AG04450 (cell line): ENCODE measurements around the gene DIAPH3. TPM values are rescaled to one million over a fixed set of nuclear protein-coding genes. Genes with fewer than 3 reads are reported as not detected.
A peak's percentile ranks its signal among the peaks of the same experiment; 100 is the strongest.

Experiments
- CTCF ChIA-PET: fragments of 300-600, 350-600 bp; formaldehyde crosslinking; extraction: SDS; loops from one replicate; lab custom pipeline; 2022; ENCODE audit warnings: antibody characterized with exemption, inconsistent platforms; lab: Charles Lee
- POLR2A ChIA-PET: fragments of 350-600 bp; formaldehyde crosslinking; extraction: SDS; loops from one replicate; lab custom pipeline; 2021; ENCODE audit warnings: antibody characterized with exemption, inconsistent platforms; lab: Yijun Ruan, JAX
- DNase-seq: peaks from one replicate; pipeline ENCODE4 v3.0.0-alpha.2; 2011; ENCODE audit warnings: low read depth, low spot score
- H3K27ac ChIP-seq: one replicate; pipeline ENCODE4 v1.5.1; 2012; ENCODE audit warnings: low read depth, low read length, control low read depth
- H3K27me3 ChIP-seq: one replicate; pipeline ENCODE4 v1.6.0; 2012; ENCODE audit warnings: low read length; ENCODE audit not compliant: control insufficient read depth, insufficient read depth
- H3K4me3 ChIP-seq: 2 replicates; pipeline ENCODE4 v1.5.1; 2011; ENCODE audit warnings: mild to moderate bottlenecking, low read depth, low read length, control low read depth
- H3K9me3 ChIP-seq: 2 replicates; pipeline ENCODE4 v1.5.1; 2012; ENCODE audit warnings: low read length; ENCODE audit not compliant: control insufficient read depth, insufficient read depth
- polyA plus RNA-seq: library from polyadenylated mRNA; depleted of rRNA; stranded (reverse); fragments of >200 nt; gene quantifications from 2 replicates; pipeline ENCODE4 v1.2.3, GENCODE V29; 2011
- TF ChIP-seq, protein P1 (sequence below): IDR thresholded peaks from 2 replicates; pipeline ENCODE4 v1.5.1; 2011; ENCODE audit warnings: low read depth, low read length, control low read depth, inconsistent platforms

Gene DIAPH3
- polyA plus RNA-seq, 1 experiment = 11.7 TPM

- Histone ChIP-seq H3K27me3 (no peaks in the 10 kb centered on the region), H3K27ac (peak overlapping the region; percentile 49), H3K4me3 (no peak overlapping the region), H3K9me3 (no peaks in the 10 kb centered on the region)
- ChIA-PET POLR2A (no interaction called here), CTCF (interaction anchor here (0.7 to 1.5 kb wide), 6 partner anchors 94 to 657 kb away, joined by 3 to 7 read pairs (median 3); no protein-coding TSS in a partner anchor)
- peak; percentile 47 for DNase-seq
- TF ChIP-seq, protein P1, sequence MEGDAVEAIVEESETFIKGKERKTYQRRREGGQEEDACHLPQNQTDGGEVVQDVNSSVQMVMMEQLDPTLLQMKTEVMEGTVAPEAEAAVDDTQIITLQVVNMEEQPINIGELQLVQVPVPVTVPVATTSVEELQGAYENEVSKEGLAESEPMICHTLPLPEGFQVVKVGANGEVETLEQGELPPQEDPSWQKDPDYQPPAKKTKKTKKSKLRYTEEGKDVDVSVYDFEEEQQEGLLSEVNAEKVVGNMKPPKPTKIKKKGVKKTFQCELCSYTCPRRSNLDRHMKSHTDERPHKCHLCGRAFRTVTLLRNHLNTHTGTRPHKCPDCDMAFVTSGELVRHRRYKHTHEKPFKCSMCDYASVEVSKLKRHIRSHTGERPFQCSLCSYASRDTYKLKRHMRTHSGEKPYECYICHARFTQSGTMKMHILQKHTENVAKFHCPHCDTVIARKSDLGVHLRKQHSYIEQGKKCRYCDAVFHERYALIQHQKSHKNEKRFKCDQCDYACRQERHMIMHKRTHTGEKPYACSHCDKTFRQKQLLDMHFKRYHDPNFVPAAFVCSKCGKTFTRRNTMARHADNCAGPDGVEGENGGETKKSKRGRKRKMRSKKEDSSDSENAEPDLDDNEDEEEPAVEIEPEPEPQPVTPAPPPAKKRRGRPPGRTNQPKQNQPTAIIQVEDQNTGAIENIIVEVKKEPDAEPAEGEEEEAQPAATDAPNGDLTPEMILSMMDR = no peak
Measured at GRCh38 chr13:59774491-59774971, 389.2 kb downstream of the DIAPH3 start.

DNA sequence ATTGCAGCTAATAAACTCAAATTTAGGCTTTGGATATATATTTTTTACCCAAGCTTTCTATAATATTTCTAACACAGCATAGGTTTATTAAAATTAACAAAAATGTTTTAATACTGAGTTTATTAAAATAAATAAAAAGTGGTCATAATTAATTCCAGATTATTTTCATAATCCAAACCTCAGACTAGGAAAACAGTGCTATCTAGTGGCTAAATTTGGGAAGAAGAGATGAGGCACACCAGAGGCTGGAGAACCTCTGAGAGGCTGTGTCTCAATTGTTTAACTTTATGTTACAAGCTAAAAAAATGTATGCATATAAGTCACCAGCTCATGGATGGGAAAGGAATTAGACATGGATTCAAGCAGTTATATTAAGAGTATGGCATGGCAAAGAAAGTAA lies 392.5 kb downstream of the DIAPH3 start:
- no peak for DNase-seq
- Histone ChIP-seq H3K27ac (no peak overlapping the region), H3K4me3 (no peak overlapping the region), H3K9me3 (no peaks in the 10 kb centered on the region), H3K27me3 (no peaks in the 10 kb centered on the region)
- TF ChIP-seq, protein P1 = peak; percentile 81
- CTCF ChIA-PET = interaction anchor here (0.6 to 5.7 kb wide), 59 partner anchors 8 to 677 kb away, joined by 3 to 196 read pairs (median 5); no protein-coding TSS in a partner anchor
- POLR2A ChIA-PET = no interaction called here

- DNase-seq = no peak
- Histone ChIP-seq H3K9me3 (no peaks in the 10 kb centered on the region), H3K4me3 (no peak overlapping the region), H3K27ac (no peak overlapping the region), H3K27me3 (no peaks in the 10 kb centered on the region)
- TF ChIP-seq, protein P1 = no peak
- CTCF ChIA-PET = interaction anchor here (0.7 to 5.7 kb wide), 41 partner anchors 9 to 661 kb away, joined by 3 to 196 read pairs (median 6); no protein-coding TSS in a partner anchor
- POLR2A ChIA-PET = no interaction called here
Measured at GRCh38 chr13:59770451-59770850, 393.3 kb downstream of the DIAPH3 start.

DNA sequence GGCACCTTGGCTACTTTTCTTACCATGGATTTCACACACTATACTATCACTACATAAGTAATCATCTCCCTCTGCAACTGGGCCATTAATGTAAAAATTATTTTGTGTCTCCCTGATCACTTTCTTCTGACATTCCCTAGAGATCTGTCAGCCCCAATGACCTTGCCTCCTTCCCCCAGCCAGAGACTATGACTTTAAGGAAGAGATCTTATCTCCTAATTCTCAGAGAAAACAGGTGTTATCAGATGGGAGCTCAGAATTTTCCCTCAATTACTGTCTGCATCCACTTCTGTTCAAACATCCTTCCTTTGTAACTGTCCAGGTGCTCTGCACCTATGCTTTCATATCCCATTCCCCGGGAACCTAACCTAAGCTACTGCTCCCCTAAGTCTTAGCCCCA lies 397.5 kb downstream of the DIAPH3 start:
- CTCF ChIA-PET = interaction anchor here (1.0 to 1.3 kb wide), 2 partner anchors 84 to 88 kb away, joined by 3 read pairs; no protein-coding TSS in a partner anchor
- no peak overlapping the region for H3K27ac ChIP-seq
- POLR2A ChIA-PET = no interaction called here
- TF ChIP-seq, protein P1 = no peak
- no peak for DNase-seq
- no peaks in the 10 kb centered on the region for H3K9me3 ChIP-seq
- no peaks in the 10 kb centered on the region for H3K27me3 ChIP-seq
- no peak overlapping the region for H3K4me3 ChIP-seq

DNA sequence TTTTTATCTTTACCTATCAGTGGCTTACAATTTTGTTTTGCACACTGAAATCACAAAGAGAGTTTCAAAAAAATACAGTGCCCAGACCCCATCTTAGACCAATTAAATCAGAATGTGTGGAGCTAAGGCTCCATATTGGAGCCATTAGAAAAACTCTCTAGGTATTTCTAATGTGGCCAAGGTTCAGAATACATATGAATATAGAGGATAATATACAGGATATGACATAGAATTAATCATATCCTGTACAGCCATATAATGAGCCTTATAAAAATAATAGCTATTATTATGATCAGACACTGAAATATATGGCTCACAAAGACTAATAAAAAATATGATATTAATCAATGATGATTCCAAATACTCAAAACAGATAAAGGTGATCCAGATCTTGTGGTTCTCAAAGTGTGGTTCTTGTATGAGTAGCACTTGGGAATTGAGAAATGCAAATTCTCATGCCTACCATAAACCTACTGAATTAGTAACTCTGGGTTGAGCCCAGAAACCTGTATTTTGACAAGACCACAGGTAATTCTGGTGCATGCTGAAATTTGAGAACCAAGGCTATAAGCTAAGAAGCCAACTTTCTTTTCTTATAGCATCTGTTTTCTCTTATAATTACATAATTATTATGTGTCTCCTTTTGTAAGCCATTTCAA lies 408.0 kb downstream of the DIAPH3 start:
- POLR2A ChIA-PET = no interaction called here
- H3K9me3 ChIP-seq = no peaks in the 10 kb centered on the region
- no peak overlapping the region for H3K4me3 ChIP-seq
- no peak for DNase-seq
- TF ChIP-seq, protein P1 = no peak
- H3K27me3 ChIP-seq = no peaks in the 10 kb centered on the region
- no peak overlapping the region for H3K27ac ChIP-seq
- CTCF ChIA-PET = interaction anchor here (6.1 kb wide), 1 partner anchor 15 kb away, joined by 57 read pairs; no protein-coding TSS in a partner anchor
